NCI-H1092 treated with DMSO at 0.1 percent for 48 hours (cell line): ENCODE measurements around the gene DDX20.
A peak's percentile ranks its signal among the peaks of the same experiment; 100 is the strongest.

ENCODE experiments used
- DNase-seq: peaks from one replicate; lab custom pipeline; 2025; lab: John Stamatoyannopoulos, UW

DDX20 gene

GRCh38 chr1:111755331-111756123 lies at the start of gene DDX20:
Gene DDX20 (plus strand): TSS chr1:111755901. CDS start chr1:111755925, 24 bp downstream.
- DNase-seq = peak; percentile 98

DNA sequence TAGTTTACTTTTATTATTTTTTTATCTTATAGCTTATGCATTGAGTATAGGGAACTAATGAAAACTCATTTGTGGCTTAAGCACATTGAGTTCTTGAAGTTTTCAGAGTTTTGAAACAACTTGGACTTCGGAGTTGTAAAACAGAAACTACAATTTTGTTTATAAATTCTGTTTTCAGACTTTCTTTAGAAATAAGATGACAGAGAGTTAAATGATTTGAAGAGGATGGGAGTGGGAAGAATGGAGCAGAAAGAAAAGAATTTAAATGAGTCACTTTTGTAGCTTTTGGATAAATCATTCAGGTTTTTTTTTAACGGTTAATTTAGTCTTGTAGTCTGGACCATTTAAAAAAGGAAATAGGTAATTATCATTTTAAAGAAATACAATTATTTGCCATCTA lies 48.8 kb upstream of the DDX20 start:
- DNase-seq = no peak

DNA sequence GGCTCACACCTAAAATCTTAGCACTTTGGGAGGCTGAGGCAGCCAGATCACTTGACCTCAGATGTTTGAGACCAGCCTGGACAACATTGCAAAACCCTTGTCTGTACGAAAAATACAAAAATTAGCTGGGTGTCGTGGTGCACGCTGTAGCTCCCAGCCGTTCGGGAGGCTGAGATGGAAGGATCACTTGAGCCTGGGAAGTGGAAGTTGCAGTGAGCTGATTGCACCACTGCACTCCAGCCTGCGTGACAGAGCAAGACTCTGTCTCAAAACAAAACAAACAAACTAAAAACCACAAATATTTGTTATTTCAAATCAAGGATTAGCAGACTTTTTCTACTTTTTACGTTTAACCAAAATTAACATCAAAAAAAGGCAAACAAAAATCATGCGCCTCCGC lies 47.8 kb upstream of the DDX20 start:
- no peak for DNase-seq

DNA sequence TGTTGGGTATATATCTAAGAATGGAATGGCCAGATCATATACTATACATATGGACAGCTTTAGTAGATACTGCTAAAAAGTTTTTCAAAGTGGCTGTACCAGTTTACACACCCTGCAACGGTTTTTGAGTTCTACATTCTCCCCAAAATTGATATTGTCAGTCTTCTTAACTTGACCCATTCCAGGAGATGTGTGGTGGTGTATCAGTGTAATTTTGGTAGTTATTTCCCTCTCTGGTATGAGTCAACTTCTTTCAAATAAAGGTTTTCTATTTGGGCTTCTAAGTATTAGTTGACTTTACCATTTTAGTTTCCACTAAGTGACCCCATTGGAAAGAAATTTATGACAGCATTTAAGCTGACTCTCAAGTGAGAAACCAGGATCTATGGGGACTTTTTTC lies 45.7 kb upstream of the DDX20 start:
- no peak for DNase-seq

- no peak for DNase-seq
These were observed 39.4 kb upstream of the DDX20 start for GRCh38 chr1:111716333-111716732.

DNA sequence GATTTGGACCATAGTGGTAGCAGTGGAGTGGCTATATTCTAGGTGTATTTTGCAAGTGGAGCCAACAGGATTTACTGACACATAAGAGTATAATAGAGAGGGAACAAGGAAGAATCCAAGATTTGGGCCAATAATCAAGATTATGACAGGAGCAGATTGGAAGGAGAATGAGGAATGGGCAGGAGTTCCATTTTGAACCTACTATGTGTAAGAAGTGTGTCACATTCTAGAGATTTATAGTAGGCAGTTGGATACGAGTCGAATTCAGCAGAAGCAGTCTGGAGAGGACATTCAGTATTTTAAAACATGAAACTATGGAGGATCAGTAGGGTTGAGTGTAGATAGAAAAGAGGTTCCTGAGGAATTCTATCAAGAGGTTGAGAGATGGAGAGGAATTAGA lies 38.3 kb upstream of the DDX20 start:
- no peak for DNase-seq

DNA sequence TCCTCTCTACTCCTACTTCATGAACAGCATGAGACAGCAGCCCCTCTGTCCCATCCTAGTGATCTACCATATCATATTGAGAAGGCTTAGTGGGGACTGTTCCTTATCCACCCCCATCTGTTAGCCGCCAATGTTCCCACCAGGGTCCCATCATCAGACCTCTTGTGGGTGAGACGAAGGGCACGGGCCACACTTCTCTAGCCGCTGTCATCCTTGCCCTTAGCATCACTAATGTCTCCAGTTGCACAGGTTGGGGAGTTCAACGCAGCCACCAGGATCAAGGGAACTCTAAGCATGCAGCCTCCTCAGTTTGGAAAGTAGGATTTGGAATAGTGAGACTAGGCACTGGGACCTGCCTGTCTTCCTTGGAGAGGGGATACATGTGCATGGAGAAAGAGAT lies 36.6 kb upstream of the DDX20 start:
- no peak for DNase-seq

DNA sequence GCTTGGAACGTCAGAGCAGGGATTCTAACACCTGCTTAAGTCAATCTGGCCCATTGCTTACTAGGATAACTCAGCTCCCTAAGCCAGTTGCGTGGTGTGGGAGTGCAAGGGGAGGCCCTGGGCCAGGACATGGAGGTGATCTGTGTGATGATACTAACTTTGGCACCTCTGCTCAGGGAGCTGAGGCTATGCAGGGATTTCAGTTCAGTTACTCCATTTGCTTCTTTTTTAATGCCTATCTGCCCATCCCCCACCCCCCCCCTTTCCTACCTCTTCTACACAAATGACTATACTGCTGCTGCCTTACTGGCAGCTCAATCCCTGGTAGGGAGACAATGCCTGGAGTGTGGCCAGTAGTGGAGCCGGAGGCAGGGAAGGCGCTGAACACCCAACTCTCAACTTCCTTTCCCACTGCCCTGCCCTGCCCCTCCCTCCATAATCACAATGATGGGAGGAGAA lies 36.0 kb upstream of the DDX20 start:
- no peak for DNase-seq

DNA sequence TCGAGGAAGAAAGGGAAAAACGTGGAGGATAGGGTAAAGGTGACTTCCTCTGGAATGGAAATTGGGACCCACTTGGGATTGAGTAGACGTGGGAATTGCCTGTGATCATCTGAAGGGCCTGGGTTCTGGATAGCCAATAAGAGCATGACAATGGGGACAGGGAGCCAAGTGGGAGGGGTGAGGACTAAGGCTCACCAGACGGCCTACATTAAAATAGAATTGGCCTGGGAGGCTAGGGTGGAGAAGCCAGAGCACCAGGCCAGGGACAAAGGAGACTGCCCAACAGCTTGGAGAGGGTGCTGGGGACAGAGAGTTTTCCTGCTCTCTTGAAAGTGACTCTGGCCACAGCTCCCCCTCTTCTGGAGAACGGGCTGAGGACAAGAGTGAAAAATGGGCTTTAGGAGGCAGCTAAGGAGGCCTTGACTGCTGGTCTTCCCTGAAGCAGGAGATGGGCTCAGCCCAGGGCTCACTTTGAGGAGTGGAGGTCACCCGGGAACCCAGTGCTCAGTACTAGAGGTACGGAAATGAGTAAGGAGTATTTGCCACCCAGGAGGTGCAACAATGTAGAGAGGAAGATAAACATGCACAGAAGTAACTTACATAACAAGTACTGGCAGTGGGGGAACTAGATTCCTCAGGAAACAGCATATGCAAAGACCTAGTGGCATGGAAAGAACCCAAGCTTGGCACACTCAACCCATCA lies 35.3 kb upstream of the DDX20 start:
- DNase-seq = no peak

DNA sequence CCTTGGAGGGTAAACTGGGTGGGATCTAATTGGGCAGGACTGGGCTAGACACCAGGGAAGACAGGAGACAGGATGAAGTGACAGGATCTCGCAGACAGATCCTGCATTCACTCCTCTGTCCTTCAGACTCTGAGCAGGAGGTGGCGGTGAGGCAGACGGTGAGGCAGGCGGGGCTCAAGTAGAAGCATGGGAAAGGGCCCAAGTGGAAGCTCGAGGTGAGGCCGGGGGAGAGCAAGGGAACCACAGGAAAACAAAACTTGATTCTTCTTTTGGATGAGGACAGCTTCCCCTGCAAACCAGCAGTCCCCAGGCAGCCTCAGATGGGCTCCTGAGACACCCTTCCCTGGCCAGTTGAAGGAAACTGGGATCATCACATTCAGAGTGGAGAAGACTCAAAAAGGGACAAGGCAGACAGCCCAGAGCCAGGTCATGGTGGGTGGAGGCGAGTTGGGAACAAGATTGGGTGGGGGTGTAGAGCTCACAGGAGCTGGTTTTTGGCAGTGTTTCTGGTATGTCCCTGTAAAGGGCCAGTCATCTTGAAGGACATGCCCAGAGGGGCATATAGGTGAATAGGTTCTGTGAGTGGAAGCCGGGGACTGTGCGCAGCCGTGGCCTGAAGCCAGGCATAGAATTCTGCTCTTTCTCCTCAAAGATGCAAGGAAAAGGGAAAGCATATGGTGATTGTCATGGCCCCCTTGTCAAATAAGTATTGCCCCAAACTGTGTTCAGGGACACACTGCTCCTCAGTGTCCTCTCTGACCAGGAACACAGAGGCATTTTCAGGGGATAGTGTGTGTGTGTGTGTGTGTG lies 34.5 kb upstream of the DDX20 start:
- DNase-seq = no peak

GRCh38 chr1:111723091-111723806 lies 32.5 kb upstream of the DDX20 start:
- no peak for DNase-seq

DNA sequence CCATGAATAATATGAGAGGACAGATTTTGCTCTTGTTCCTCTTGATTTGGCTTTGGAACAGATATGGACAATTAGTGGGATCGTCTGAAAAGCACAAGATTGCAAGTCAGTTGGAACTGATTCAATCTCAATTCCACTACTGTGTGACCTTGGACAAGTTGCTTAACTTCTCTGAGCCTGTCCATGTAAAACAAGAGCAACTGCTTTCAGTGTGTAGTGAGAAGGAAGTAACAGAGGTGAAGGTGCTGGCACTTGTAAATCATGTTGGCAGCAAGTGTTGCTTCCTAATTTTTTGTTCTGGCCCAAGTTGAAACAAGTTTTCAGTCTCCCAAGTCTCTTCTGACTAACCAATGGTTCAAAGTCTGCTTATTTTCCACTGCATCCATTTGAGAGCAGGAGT lies 31.8 kb upstream of the DDX20 start:
- DNase-seq = no peak

- no peak for DNase-seq
These were observed 30.5 kb upstream of the DDX20 start for GRCh38 chr1:111725192-111725591.

GRCh38 chr1:111727056-111727455 lies 28.6 kb upstream of the DDX20 start:
- no peak for DNase-seq

- no peak for DNase-seq
These were observed 26.3 kb upstream of the DDX20 start for GRCh38 chr1:111729271-111729921.

DNA sequence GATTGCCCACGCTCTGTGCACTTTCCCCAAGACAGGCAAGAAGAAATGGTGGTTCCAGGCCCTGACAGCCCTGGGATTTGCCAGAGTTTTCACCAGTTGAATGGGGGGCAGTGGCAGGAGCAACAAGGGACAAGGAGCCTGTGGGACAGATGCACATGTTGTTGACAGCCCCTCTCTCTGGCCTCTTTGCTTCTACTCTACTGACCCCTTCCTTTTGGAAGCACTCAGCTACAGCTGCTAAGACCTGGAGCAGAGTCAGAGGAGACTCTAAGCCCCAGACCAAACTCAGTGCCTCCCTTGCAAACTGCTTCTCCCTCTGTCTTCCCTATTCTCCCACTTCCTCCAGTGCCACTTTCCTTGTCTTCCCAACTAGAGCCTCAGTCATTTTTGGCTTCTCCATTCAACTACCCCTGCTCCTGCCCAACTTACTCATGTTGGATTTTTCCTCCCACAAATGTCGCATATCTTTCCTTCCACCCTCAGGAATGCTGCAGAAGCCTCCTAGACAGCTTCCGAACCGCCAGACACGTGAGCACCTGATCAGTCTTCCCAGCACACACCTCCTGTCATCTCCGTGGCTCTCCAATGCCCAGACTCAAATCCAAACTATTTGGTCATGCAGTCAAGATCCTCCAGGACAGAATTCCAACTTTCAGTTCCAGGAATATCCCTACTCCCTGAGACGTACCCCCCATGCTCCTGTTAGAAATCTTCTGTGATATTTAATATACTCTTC lies 25.6 kb upstream of the DDX20 start:
- no peak for DNase-seq

DNA sequence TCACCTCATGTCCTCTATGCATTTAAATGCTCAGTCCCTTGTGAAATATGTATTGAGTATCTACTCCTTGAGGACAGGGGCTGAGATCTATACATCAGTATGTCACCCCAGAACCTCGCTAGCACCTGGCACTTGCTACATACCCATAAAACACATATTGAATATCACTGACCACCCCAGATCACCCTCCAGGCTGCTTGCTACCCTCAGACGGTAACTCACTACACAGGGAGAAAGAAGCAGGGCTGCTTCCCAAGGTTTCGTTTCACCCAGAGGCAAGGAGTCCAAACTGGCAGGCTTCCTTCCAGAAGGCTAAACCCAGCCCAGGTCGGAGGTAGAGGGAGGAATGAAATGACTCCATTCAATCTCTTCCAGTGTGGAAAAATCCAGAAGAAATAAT lies 25.0 kb upstream of the DDX20 start:
- DNase-seq = no peak

- no peak for DNase-seq
These were observed 23.7 kb upstream of the DDX20 start for GRCh38 chr1:111731956-111732355.

- no peak for DNase-seq
These were observed 23.0 kb upstream of the DDX20 start for GRCh38 chr1:111732718-111733117.

DNA sequence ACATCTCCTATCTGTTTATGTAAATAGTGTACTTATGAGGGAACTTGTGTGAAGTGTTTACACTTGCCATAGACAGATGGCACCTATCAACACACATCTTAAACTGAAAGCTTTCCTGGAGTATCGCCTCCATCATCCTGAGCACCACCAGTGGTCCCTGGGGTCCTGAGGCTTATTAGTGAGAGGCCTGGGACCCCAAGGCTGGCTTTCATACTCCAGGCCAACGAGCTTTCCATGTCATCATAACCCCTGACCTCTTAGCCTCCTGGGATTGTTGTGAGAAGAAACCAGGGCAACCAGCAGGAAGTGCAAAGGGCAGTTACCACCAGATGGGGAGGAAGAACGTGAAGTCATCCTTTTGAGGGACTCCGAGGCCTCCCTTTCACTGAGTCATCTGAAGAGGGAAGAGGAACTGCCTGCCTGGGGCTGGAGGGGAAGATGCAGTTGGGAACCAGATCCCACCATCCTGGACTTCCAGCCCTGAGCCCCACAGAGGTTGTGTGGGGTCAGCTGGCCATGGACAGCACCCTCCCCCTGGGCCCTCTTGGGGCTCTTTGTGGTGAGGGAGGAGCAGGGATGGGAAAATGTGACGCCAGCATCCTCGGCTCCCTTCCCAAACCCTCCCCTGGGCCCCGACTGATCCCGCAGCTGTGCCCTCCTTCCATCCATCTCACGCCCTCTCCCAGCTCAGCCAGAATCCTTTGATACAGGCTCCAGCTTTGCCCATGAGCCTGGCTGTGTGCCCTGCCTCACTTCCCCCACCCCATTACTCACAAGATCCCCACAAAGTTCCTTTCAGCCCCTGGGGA lies 22.3 kb upstream of the DDX20 start:
- DNase-seq = peak; percentile 69
